Fibroblast of gingiva (primary cell): ENCODE measurements around the gene ZNF566.

ENCODE experiments used
- DNase-seq: peaks from one replicate; pipeline ENCODE4 v3.0.0-alpha.2; 2011; ENCODE audit warnings: low read depth

Gene ZNF566

GRCh38 chr19:36441339-36441738, 48.0 kb downstream of the ZNF566 start:
- DNase-seq = no peak

GRCh38 chr19:36436531-36436930, 52.8 kb downstream of the ZNF566 start:
- DNase-seq = no peak

DNA sequence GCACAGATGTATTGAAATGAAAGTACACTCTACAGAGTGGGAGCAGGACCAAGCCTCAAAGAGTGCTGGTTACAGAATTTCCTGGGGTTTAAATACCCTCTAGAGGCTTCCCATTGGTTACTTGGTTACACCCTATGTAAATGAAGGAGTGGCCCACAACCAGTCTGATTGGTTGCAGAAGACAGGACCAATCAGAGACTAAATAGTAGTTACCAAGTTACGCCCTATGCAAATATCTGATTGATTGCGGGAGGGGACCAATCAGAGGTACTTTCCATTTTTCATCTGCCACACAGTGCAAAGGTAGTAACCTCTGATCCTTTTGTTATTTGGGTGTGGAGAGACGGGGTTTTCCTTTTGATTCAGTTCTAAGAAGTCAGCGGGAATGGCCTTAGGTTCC, 65.4 kb downstream of the ZNF566 start:
- no peak for DNase-seq

GRCh38 chr19:36421749-36422481, 67.4 kb downstream of the ZNF566 start:
- no peak for DNase-seq

DNA sequence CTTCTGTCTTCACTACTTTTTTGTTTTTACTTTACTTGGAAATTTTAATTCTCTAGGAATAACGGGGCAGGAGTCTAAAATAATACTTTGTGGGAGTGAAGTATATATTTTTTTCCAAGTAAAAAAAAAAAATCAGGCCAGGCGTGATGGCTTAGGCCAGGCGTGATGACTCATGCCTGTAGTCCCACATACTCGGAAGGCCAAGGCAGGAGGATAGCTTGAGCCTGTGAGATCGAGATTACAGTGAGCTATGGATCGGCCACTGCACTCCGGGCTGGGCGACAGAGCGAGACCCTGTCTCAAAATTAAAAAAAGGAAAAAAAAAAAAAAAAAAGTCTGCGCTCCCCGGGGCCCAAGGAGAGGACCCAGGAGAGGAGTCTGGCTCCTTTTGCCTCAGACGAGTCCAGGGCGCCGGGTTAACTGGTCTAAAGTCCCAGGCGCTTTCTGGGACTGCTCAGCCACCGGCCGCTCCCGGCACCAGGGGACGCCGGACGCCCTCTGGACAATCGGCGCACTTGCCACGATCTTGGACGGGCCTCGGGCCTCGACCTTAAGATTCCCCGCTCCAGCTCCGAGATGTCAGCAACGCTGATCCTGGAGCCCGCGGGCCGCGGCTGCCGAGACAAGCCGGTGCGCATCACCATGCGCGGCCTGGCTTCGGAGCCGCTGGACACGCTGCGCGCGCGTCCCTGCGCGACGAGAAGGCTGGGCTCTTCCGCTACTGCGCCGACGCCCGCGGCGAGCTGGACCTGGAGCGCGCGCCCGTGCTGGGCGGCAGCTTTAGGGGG, 68.2 kb downstream of the ZNF566 start:
- DNase-seq = peak; percentile 41

GRCh38 chr19:36418287-36419001, 70.9 kb downstream of the ZNF566 start, which contains the start of gene ZFP82:
Gene ZFP82 (minus strand): TSS chr19:36418644. CDS start chr19:36409789, 8,855 bp downstream.
- DNase-seq = peak; percentile 80

DNA sequence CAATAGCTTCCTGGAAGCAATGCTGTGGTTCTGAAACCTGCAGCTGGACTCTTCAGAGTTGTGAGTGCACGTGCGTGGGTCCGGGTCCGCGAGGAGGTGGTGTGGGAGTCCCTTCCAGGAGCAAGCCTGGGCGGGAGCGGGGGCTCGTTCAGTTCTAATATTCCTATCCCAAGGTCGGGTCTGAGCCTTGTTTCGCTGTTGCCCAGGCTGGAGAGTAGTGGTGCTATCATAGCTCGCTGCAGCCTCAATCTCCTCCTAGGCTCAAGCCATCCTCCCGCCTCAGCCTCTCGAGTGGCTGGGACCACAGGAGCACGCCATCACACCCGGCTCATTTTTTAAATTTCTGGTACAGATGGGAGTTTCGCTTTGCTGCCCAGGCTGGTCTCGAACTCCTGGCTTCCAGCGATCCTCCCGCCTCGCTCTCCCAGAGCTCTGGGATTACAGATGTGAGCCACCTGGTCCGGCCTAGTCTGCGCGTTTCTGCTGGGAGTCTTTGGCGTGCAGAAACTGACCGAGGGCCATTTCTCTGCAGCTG, 71.5 kb downstream of the ZNF566 start:
- no peak for DNase-seq

- DNase-seq = no peak
Observed at GRCh38 chr19:36409841-36410240, 79.5 kb downstream of the ZNF566 start.

DNA sequence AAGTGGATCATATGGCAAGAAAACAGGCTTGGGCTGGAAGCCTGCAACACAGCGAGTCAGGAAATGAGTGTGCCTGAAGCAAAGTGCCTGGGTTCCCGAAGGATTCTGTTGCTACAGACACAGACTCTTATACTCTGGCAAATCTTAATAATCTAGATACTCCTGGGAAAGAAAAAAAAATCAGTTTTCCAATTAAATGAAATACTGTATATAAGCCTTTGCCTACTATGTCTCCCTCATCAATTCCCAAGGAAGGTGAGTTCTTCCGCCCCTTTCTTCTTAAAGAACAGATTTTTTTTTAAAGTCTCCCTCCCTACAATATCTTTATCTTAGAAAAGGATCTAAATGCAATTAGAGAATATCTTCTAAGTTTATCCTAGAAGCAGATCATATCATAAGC, 81.3 kb downstream of the ZNF566 start:
- DNase-seq = no peak

- no peak for DNase-seq
Observed at GRCh38 chr19:36404498-36404897, 84.9 kb downstream of the ZNF566 start.

DNA sequence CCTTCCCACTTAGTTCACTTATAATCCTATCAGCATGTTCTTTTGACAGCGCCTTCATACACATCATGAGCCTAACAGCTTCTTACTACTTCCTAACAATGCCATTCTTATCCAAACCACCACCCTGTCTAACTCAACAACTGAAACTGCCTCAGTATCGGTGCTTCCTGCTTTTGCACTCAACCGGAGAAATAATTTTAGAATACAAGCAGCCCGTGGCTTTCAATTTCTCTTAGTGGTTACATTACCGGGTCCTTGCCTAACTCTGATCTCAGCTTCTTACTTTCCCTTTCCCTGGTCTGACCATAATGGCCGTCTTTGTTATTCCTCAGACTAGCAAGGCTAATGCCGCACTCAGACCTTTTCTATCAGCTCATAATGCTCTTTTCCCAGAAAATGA, 87.9 kb downstream of the ZNF566 start:
- no peak for DNase-seq

- DNase-seq = no peak
Observed at GRCh38 chr19:36398571-36398970, 90.8 kb downstream of the ZNF566 start.
